ENCODE measurements around the gene SYNE1. TPM values are rescaled to one million over a fixed set of nuclear protein-coding genes. Genes with fewer than 3 reads are reported as not detected.

Gene SYNE1
- total and polyA plus RNA-seq, 7 donors, result 6.0 to 74.6 (median 16.5) TPM

DNA sequence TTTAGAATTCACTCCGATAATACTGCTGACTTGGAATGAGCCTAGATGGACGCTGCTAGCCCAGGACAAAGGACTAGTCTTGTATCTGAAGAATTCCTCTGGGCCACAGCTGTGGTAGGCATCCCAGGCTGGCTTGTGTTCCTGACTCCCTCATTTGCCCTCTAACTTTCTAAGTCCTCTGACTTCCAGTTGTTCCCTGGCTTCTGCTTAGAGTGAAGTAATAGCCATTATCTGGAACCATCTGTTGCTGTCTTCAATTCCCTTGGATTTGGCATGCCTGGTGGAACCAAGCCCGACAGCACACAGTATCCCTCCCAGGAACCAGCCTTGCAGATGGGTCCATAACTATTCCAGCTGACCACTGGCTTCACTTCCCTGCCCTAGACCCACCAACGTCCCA is 376.0 kb downstream of the SYNE1 start:
- intact Hi-C loops (cut with DNase I), result loop anchor here (5.0 to 10.0 kb wide), 2 partner anchors 109 to 496 kb away; no protein-coding TSS in a partner anchor
- Histone ChIP-seq H3K27me3 (ENCODE audit: insufficient read depth in 3 of 3, low read length in 2 of 3) (no peaks in the 10 kb centered on the region), H3K4me1 (peaks cover 25% of the 10 kb centered on the region), H3K36me3 (ENCODE audit: insufficient read depth in 1 of 2, low read depth in 1 of 2) (peaks cover 0 to 29% of the 10 kb centered on the region in 2 donors), H3K9me3 (no peaks in the 10 kb centered on the region), H3K4me3 (no peak overlapping the region), H3K27ac (peak overlapping the region; percentile 48)
- TF ChIP-seq CTCF (IDR thresholded peaks at IDR 0.05), result no peak
- 20 to 29% (median 22%) methylated on average over 4 of the region's 4 CpGs for WGBS, 3 donors
- ATAC-seq, result peak; percentile 97 to 99 (median 98)
- peak; percentile 39 to 66 for DNase-seq

DNA sequence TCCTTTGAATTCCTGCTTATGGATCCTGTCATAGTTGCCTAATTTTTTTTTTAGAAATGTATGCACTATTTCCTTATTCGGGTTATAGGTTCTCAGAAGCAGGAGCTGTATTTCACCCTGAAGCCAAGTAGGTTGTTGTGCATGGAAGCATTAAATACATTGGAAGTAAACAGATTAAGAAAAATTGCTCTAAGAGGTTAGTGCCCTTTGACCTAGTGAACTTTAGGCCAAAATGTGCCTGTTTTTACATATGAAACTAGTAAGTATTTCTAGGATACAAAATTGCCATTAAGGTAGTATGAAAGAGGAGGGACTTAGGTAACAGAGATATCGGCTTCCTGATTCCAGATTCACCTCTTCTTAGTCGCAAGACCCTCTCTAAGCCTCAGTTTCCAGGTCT is 377.9 kb downstream of the SYNE1 start:
- TF ChIP-seq CTCF (IDR thresholded peaks at IDR 0.05), result no peak
- Histone ChIP-seq H3K4me1 (peaks cover 15% of the 10 kb centered on the region), H3K27me3 (ENCODE audit: insufficient read depth in 3 of 3, low read length in 2 of 3) (no peaks in the 10 kb centered on the region), H3K4me3 (no peak overlapping the region), H3K27ac (no peak overlapping the region), H3K9me3 (no peaks in the 10 kb centered on the region), H3K36me3 (ENCODE audit: insufficient read depth in 1 of 2, low read depth in 1 of 2) (peaks cover 0 to 40% of the 10 kb centered on the region in 2 donors)
- DNase-seq, result no peak
- 78 to 98% (median 85%) methylated on average over 3 of the region's 3 CpGs for WGBS, 3 donors
- intact Hi-C loops (cut with DNase I), result no loop called here
- no peak for ATAC-seq

DNA sequence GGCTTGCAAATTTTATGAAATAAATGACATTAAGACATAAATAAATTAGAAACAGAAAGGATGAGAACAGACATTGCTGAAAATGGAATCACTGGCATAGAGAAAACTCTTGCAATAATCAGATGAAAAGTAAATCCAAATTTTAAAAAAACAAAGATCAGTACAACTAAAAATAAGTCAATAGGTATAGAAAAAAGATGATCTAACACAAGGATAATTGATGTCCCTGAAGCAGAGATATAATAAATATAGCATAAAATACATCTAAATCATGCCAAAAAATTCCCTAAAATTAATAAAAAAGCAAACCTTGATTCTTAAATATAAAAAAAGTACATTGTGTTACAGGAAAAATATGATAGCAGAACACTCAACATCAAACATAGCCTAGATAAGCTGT is 379.6 kb downstream of the SYNE1 start:
- Histone ChIP-seq H3K9me3 (no peaks in the 10 kb centered on the region), H3K27ac (no peak overlapping the region), H3K4me1 (peaks cover 15% of the 10 kb centered on the region), H3K36me3 (ENCODE audit: insufficient read depth in 1 of 2, low read depth in 1 of 2) (peaks cover 0 to 57% of the 10 kb centered on the region in 2 donors), H3K27me3 (ENCODE audit: insufficient read depth in 3 of 3, low read length in 2 of 3) (no peaks in the 10 kb centered on the region), H3K4me3 (no peak overlapping the region)
- DNase-seq (no peak), ATAC-seq (no peak)
- intact Hi-C loops (cut with DNase I), result no loop called here
- TF ChIP-seq CTCF (IDR thresholded peaks at IDR 0.05), result no peak

GRCh38 chr6:152250127-152250526 is 387.0 kb downstream of the SYNE1 start:
- 97 to 98% (median 98%) methylated on average over 3 of the region's 3 CpGs for WGBS, 3 donors
- no peaks in the 10 kb centered on the region for H3K9me3 ChIP-seq
- intact Hi-C loops (cut with DNase I), result no loop called here
- no peak overlapping the region for H3K4me3 ChIP-seq
- H3K36me3 ChIP-seq (ENCODE audit: insufficient read depth in 1 of 2, low read depth in 1 of 2), result peaks cover 0 to 37% of the 10 kb centered on the region in 2 donors
- H3K4me1 ChIP-seq, result peaks cover 37% of the 10 kb centered on the region
- no peaks in the 10 kb centered on the region for H3K27me3 ChIP-seq (ENCODE audit: insufficient read depth in 3 of 3, low read length in 2 of 3)
- no peak overlapping the region for H3K27ac ChIP-seq
- no peak for TF ChIP-seq CTCF (IDR thresholded peaks at IDR 0.05)
- DNase-seq (no peak), ATAC-seq (no peak)

DNA sequence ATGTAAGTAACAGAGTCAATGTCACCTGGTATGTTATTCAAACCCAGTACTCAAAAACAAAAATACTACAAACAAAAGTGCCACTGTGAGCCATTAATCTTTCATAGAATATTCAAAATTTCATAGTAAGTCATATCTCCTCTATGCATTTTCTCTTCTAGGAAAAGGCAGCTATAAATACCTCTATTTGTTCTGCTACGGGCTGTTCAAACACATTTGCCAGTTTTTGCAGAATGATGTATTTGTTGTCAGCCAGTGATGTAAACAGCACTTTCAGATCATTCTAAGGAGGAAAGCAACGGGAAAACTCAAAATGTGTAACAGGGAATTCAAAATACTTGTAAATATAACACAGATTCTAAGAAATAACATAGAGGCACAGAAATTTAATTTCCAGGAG is 388.2 kb downstream of the SYNE1 start:
- Histone ChIP-seq H3K36me3 (ENCODE audit: insufficient read depth in 1 of 2, low read depth in 1 of 2) (peaks cover 0 to 35% of the 10 kb centered on the region in 2 donors), H3K9me3 (no peaks in the 10 kb centered on the region), H3K27ac (no peak overlapping the region), H3K27me3 (ENCODE audit: insufficient read depth in 3 of 3, low read length in 2 of 3) (no peaks in the 10 kb centered on the region), H3K4me3 (no peak overlapping the region), H3K4me1 (peaks cover 43% of the 10 kb centered on the region)
- DNase-seq, result no peak
- 11 to 25% (median 16%) methylated on average over 2 of the region's 2 CpGs for WGBS, 3 donors
- intact Hi-C loops (cut with DNase I), result no loop called here
- ATAC-seq, result no peak
- TF ChIP-seq CTCF (IDR thresholded peaks at IDR 0.05), result no peak
